GM21515 (cell line): ENCODE results near the gene PARD3.
"Not testable (repeated sequence)": the region's sequence is repeated elsewhere in the genome, so short reads cannot be mapped to it uniquely, and the experiment has no call there.

Experiments
- ATAC-seq: cut with Tn5 transposase; IDR thresholded peaks from one replicate; pipeline ENCODE4 v1.9.1; 2021; ENCODE audit not compliant: unreplicated experiment

The PARD3 gene

GRCh38 chr10:34654211-34654610 is 160.9 kb downstream of the PARD3 start:
- ATAC-seq: no peak

- ATAC-seq: no peak
These were observed 161.6 kb downstream of the PARD3 start for GRCh38 chr10:34653530-34653929.

DNA sequence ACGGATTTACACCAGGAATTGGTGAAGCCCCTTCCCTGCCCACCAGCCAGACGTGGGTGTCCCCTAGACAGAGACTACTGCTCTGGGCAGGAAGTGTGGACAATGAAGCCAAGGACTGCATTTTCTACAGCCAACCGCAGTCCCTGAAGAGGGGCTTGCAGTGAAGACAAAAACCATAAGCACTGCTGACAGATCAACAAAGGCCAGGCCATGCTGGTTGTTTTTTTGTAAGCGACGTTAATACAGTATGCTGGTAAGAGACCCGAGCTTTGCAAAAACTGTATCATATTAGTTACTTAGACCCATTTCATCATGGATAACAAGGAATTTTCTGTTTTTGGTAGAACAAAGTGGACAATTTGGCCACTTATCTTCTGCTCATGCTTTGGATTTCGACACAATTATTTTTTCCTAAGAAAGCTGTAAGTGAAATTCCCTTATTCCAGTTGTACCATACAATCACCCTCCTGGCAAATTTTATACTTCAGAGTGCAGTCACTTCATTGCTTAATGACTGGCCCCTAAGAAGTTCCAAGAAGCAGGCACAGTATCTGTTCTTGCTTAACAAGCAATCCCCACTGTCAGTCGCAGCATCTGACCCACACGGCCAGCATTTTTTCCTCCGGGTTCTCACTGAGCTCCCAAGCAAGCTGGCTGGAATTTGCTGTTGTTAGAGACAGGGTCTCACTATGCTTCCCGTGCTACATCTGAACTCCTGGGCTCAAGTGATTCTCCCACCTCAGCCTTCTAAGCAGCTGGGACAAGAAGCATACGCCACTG is 163.5 kb downstream of the PARD3 start:
- no peak for ATAC-seq

- no peak for ATAC-seq
These were observed 164.9 kb downstream of the PARD3 start for GRCh38 chr10:34650156-34650555.

GRCh38 chr10:34649385-34649784 is 165.7 kb downstream of the PARD3 start:
- ATAC-seq: no peak

DNA sequence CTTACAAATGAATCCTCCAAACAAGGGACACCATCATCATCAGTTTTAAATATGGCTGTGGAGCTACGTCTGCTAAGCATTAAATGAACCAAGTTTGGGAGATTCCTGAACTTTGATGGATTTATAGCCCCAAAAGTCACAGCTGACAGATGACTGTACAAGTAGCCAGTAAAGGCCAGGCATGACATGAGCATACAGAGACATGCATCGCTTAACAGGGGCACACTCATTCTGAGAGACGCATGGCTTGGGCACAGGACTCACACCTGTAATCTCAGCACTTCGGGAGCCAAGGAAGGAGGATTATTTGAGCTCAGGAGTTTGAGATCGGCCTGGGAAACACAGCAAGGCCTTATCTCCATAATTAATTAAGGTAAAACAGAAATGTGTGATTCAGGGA is 166.2 kb downstream of the PARD3 start:
- ATAC-seq: no peak

- no peak for ATAC-seq
These were observed 166.9 kb downstream of the PARD3 start for GRCh38 chr10:34647875-34648865.

- no peak for ATAC-seq
These were observed 167.9 kb downstream of the PARD3 start for GRCh38 chr10:34647160-34647559.

GRCh38 chr10:34646331-34646730 is 168.8 kb downstream of the PARD3 start:
- no peak for ATAC-seq

DNA sequence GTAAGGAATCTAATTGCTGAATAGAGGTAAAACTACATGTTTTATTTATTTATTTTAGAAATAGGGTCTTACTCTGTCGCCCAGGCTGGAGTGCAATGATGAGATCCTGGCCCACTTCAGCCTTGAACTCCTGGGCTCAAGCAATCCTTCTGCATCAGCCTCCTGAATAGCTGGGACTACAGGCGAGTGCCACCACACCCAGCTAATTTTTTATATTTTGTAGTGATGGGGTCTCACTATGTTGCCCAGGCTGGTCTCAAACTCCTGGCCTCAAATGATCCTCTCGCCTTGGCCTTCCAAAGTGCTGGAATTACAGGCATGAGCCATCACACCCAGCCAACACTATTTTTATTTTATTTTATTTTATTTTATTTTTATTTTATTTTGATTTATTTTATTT is 170.3 kb downstream of the PARD3 start:
- not testable (repeated sequence) for ATAC-seq

GRCh38 chr10:34644224-34644623 is 170.9 kb downstream of the PARD3 start:
- no peak for ATAC-seq

GRCh38 chr10:34643620-34644019 is 171.5 kb downstream of the PARD3 start:
- ATAC-seq: no peak

- ATAC-seq: no peak
These were observed 173.1 kb downstream of the PARD3 start for GRCh38 chr10:34641913-34642558.

GRCh38 chr10:34641147-34641912 is 173.8 kb downstream of the PARD3 start:
- ATAC-seq: no peak

DNA sequence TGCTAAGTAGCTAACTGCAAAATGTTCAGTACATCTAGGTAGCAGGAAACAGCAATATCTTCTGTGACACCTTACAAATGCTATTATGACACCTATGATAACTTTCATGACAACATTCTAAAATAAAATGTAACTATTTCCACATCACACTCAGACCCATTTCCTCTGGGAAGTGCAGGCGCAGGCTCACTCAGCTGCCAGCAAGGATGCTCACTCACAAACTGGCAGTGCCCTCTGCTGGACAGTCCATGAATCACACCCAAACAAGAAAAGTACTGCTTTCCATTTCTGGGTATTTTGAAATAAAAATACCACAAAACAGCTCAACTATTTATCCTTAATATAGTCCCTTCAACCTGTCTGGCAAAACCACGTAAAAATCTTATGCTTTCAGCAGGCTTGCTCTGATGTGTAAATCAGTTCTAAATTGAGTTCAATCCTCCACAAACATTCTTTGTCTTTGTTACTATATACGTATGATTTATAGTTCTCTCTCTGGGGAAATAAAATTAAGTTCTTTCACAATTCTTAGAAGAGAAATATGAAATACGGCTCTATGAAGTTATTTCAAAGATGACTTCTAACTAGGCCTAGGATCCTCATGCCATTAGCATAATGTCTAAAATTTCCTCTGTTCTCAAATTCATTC is 176.6 kb downstream of the PARD3 start:
- ATAC-seq: peak; percentile 56

- peak; percentile 75 for ATAC-seq
These were observed 177.6 kb downstream of the PARD3 start for GRCh38 chr10:34637418-34637911.

GRCh38 chr10:34635111-34635510 is 180.0 kb downstream of the PARD3 start:
- no peak for ATAC-seq

DNA sequence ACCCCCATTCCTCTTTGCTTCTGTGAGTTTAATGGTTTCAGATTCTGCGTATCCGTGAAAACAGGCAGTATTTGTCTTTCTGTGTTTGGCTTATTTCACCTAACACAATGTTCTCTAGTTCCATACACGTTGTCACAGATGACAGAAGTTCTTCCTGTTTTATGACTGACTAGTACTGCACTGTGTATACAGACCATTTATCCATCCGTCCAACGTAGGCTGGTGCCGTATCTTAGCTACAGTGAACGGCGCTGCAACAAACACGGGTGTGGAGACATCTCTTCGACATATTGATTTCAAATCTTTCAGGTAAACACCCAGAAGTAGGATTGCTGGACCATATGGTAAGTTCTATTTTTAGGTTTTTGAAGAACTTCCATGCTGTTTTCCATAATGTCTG is 181.7 kb downstream of the PARD3 start:
- no peak for ATAC-seq

DNA sequence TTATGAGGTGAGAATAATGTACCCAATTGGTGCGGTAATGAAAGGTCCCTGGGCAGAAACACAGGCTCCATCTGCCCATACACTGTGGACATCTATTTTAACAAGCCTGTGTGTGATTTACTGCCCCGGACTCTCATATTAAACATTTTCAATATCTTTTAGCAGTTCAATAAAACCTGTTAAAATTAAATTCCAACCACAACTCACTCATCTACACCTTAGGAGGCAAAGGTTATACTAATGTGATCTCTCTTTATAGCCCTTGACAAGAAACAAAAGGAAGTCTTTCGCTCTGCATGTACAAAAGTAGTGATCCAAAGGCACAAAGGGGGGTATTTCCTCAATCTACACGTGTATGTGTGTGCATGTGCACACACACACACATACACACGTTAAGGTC is 186.0 kb downstream of the PARD3 start:
- ATAC-seq: no peak
